BE2C (cell line): ENCODE data around the gene LOC128125822.

ENCODE experiments used
- DNase-seq: peaks from one replicate; pipeline ENCODE4 v3.0.0-alpha.2; 2020
- H3K27me3 ChIP-seq: fragments of 250-450 bp; sonication (Bioruptor Pico); 2 replicates; pipeline ENCODE4 v1.5.1; 2020; ENCODE audit warnings: mild to moderate bottlenecking
- H3K36me3 ChIP-seq: fragments of 250-450 bp; sonication (Bioruptor Pico); 2 replicates; pipeline ENCODE4 v1.5.1; 2020; ENCODE audit warnings: mild to moderate bottlenecking
- H3K4me1 ChIP-seq: fragments of 250-450 bp; sonication (Bioruptor Pico); 2 replicates; pipeline ENCODE4 v1.5.1; 2020
- H3K4me3 ChIP-seq: 2 replicates; pipeline ENCODE4 v1.5.1; 2011; ENCODE audit warnings: low read depth, low read length
- H3K9me3 ChIP-seq: fragments of 250-450 bp; sonication (Bioruptor Pico); 2 replicates; pipeline ENCODE4 v1.5.1; 2020
- TF ChIP-seq, protein P1 (sequence below): IDR thresholded peaks from 2 replicates; pipeline ENCODE4 v1.5.1; 2012; ENCODE audit warnings: mild to moderate bottlenecking, low read depth, low read length

LOC128125822 gene

DNA sequence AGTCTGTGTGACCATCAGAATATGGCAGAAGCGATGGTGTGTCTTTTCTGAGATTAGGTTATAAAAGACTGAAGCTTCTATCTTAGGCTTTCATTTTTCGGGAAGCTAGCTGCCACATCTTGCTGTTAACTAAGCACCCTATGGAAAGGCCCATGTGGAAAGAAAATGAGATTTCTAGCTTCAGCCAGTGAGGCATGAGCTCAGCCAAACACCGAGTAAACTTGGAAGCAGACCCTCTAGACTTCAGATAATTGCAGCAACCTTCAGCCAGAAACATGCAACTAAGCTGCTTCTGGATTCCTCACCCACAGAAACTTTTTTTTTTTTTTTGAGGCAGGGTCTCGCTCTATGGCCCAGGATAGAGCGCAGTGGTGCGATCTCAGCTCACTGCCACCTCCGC is 20.6 kb downstream of the LOC128125822 start:
- Histone ChIP-seq H3K36me3 (no peaks in the 10 kb centered on the region), H3K4me3 (no peak overlapping the region)

DNA sequence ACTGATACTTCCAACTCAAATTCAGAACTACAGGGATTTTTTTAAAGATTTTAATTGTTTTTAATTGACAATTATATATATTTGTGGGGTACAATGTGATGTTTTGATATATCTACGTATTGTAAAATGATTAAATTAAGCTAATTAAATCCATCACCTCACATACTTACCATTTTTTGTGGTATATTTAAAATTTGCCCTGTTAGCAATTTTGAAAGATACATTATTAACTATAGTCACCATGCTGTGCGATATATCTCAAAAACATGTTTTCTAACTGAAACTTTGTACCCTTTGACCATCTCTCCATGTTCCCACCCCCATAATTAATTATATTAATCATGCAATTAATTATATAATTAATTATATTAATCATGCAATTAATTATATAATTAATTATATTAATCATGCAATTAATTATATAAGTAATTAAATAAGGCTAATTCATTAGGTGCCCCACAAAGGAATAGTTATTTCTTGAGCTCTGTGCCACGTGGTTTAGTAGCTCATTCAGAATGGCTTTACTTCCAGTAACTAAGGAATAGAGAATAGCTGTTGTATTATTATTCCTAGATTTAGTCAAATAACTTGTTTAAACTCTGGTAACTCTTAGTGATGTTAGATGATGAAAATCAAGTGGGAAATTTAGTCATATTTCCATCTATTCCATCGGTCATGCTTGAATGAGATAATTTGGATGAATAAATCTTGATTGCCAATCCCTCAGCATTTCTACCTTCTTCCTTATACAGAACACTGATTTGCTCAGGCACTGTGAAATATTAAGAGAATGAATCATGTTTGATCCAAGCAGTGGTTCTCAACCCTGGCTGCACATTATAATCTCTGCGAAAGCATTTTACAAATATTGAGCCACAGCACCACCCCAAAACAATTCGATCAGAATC is 25.1 kb downstream of the LOC128125822 start:
- TF ChIP-seq, protein P1, sequence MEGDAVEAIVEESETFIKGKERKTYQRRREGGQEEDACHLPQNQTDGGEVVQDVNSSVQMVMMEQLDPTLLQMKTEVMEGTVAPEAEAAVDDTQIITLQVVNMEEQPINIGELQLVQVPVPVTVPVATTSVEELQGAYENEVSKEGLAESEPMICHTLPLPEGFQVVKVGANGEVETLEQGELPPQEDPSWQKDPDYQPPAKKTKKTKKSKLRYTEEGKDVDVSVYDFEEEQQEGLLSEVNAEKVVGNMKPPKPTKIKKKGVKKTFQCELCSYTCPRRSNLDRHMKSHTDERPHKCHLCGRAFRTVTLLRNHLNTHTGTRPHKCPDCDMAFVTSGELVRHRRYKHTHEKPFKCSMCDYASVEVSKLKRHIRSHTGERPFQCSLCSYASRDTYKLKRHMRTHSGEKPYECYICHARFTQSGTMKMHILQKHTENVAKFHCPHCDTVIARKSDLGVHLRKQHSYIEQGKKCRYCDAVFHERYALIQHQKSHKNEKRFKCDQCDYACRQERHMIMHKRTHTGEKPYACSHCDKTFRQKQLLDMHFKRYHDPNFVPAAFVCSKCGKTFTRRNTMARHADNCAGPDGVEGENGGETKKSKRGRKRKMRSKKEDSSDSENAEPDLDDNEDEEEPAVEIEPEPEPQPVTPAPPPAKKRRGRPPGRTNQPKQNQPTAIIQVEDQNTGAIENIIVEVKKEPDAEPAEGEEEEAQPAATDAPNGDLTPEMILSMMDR: no peak

More for the DNA sequence above, 20.6 kb downstream of the LOC128125822 start:
- TF ChIP-seq, protein P1: no peak
- H3K27me3 ChIP-seq: no peaks in the 10 kb centered on the region
- DNase-seq: no peak
- H3K9me3 ChIP-seq: no peaks in the 10 kb centered on the region
- H3K4me1 ChIP-seq: peaks cover 2% of the 10 kb centered on the region; the same call in 1 of the 2 replicates

DNA sequence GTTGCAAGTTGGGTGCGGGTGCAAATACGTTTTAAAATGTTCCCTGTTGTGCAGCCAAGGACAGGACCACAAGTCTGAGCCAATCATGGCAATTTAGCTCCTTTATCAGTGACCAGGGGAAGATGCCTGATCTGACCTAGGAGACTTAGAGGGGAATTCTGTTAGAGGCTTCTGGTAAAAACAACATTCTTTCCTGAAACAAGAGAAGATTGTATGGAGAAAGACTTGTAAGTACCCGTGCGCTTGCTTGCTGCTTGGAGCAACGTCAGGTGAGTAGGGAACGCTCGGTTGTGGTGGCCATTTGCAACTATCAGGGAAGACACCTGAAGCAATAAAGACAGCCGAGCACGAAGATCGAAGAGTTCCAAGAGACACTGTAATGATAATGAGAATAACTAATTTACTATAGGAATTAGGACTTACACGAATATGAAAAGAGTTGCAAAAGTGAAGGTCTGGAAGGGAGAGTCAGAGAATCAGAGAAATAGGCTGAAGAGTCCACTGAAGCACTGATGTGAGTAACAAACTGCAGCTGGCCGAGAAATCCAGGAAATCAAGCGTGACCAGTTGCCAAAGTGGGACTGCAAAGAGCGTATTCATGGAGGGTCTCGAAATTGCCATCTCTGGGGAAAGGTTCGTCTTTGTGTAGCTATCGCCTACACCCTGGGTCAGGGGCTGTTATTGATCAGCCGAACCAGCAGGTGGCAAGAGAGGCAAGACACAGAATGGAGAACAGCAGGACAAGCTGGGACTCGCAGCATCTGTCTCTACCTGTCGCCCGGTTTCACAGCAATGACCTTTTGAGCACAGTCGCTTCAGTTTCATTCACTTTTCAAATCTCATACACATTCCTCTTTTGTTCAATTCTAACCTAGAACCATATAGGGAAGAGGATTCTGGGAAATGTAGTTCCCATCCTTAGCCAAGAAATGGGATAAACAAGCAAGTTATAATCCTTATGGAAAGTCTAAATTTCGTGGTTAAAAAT is 26.1 kb downstream of the LOC128125822 start:
- H3K9me3 ChIP-seq: no peaks in the 10 kb centered on the region
- H3K27me3 ChIP-seq: no peaks in the 10 kb centered on the region
- TF ChIP-seq, protein P1: peak; percentile 93
- no peaks in the 10 kb centered on the region for H3K36me3 ChIP-seq
- DNase-seq: peak; percentile 77
- H3K4me1 ChIP-seq: peaks cover 2% of the 10 kb centered on the region; the same call in 1 of the 2 replicates
- H3K4me3 ChIP-seq: peak overlapping the region; percentile 95

More for the DNA sequence above, 25.1 kb downstream of the LOC128125822 start:
- no peaks in the 10 kb centered on the region for H3K36me3 ChIP-seq
- no peak for DNase-seq
- no peaks in the 10 kb centered on the region for H3K27me3 ChIP-seq
- peaks cover 2% of the 10 kb centered on the region; the same call in 1 of the 2 replicates for H3K4me1 ChIP-seq
- H3K4me3 ChIP-seq: peak overlapping the region; percentile 95
- H3K9me3 ChIP-seq: no peaks in the 10 kb centered on the region

DNA sequence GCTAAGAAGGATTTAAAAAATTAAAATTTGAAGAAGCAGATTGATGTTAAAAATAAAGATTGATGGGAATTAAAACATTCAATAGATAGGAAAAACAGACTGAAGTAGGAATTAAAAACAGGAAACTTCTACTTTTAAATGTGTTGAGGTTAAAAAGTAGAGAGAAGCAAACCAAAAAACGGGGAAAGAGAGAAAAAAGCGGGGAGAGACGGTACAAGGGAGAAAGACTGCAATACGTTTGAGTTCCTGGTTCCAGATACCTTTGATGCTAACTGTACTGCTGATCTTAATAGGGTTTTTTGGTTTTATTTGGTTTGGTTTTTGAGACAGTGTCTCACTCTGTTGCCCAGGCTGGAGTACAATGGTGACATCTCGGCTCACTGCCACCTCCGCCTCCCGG is 27.0 kb downstream of the LOC128125822 start:
- peaks cover 2% of the 10 kb centered on the region; the same call in 1 of the 2 replicates for H3K4me1 ChIP-seq
- no peaks in the 10 kb centered on the region for H3K9me3 ChIP-seq
- H3K27me3 ChIP-seq: no peaks in the 10 kb centered on the region
- TF ChIP-seq, protein P1: no peak
- no peaks in the 10 kb centered on the region for H3K36me3 ChIP-seq
- H3K4me3 ChIP-seq: no peak overlapping the region; the same call in 1 of the 2 replicates
- DNase-seq: no peak

DNA sequence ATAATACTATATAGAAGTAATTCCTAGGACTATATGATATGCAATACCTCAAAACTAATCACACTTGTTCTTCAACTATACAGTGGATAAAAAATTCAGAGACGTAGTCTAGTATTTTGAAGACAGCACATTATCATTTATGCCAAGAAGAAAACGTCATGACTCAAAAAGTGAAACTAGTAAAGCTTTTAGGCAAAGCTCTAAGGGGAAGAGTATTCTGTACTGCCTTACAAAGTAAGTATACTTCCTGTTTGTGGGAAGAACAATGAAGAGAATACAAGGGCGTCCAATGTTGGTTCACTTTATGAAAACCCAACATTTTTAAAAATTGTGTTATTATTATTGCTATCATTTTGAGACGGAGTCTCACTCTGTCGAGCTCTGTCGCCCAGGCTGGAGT is 27.9 kb downstream of the LOC128125822 start:
- Histone ChIP-seq H3K27me3 (no peaks in the 10 kb centered on the region), H3K4me3 (no peak overlapping the region), H3K9me3 (no peaks in the 10 kb centered on the region), H3K4me1 (peaks cover 2% of the 10 kb centered on the region; the same call in 1 of the 2 replicates), H3K36me3 (no peaks in the 10 kb centered on the region)
- DNase-seq: no peak
- TF ChIP-seq, protein P1: no peak
